ENCODE data around the gene NDUFV1.

GRCh38 chr11:67606492-67607295 is at the start of gene NDUFV1:
- peak in 2 of 3 experiments; percentile 12 to 37; a peak in 2 of 6 replicates for TF ChIP-seq CTCF (IDR thresholded peaks at IDR 0.05 in 2 of 3, conservative IDR thresholded peaks at IDR 0.05 in 1 of 3; ENCODE audit: borderline replicate concordance in 1 of 3, insufficient read depth in 1 of 3, low read depth in 2 of 3, low read length in 2 of 3)
- peak; percentile 83 for TF ChIP-seq MAX (IDR thresholded peaks at IDR 0.05)
- peak; percentile 74 for TF ChIP-seq TCF7L2 (IDR thresholded peaks at IDR 0.05; ENCODE audit: borderline replicate concordance, extremely low read depth, insufficient read depth, insufficient read length)
- TF ChIP-seq POLR2A (IDR thresholded peaks at IDR 0.05; ENCODE audit: borderline replicate concordance, extremely low read depth, insufficient read depth, insufficient read length): peak; percentile 53
- TF ChIP-seq EZH2 (IDR thresholded peaks at IDR 0.05): no peak
- TF ChIP-seq POLR2AphosphoS5 (IDR thresholded peaks at IDR 0.05; ENCODE audit: low read depth, low read length): peak; percentile 86
- TF ChIP-seq EGR1 (IDR thresholded peaks at IDR 0.05; ENCODE audit: low read depth): no peak

All from HCT116 (cell line).